Right cardiac atrium (tissue), 5 donors: ENCODE measurements around the gene CD1E. TPM values are rescaled to one million over a fixed set of nuclear protein-coding genes. Genes with fewer than 3 reads are reported as not detected.
A peak's percentile ranks its signal among the peaks of the same experiment; 100 is the strongest.
"Not testable (repeated sequence)": the region's sequence is repeated elsewhere in the genome, so short reads cannot be mapped to it uniquely, and the experiment has no call there.

ENCODE experiments used
- ATAC-seq, 2 donors: fragments of 200-7000 bp; cut with Tn5 transposase; one replicate each; pipeline versions ENCODE4 v1.8.0 to v1.9.1; 2020; ENCODE audit warnings: moderate library complexity in 2 of 2, mild to moderate bottlenecking in 1 of 2
- DNase-seq, 3 donors: peaks; one replicate each; pipeline ENCODE4 v3.0.0-alpha.2; 2020
- H3K27ac ChIP-seq: one replicate; pipeline ENCODE4 v1.5.1; 2013; ENCODE audit warnings: mild to moderate bottlenecking, low read length, control low read depth, moderate library complexity
- H3K27me3 ChIP-seq: one replicate; pipeline ENCODE4 v1.6.1; 2013; ENCODE audit not compliant: control insufficient read depth, insufficient read depth
- H3K4me1 ChIP-seq: one replicate; pipeline ENCODE4 v1.6.1; 2013; ENCODE audit warnings: low read length; ENCODE audit not compliant: control insufficient read depth, insufficient read depth
- H3K4me3 ChIP-seq: one replicate; pipeline ENCODE4 v1.5.1; 2013; ENCODE audit warnings: low read length, control low read depth
- H3K9me3 ChIP-seq: one replicate; pipeline ENCODE4 v1.6.1; 2013; ENCODE audit warnings: low read length; ENCODE audit not compliant: control insufficient read depth
- WGBS: extraction: QIAGEN DNeasy Blood & Tissue Kit; methylation state at CpG from one replicate; pipeline ENCODE4 v1.1.7; 2013; 5-methylcytosine and 5-hydroxymethylcytosine counted together
- intact Hi-C, 4 donors: fragments of 100-400 bp; cut with DNase I; formaldehyde crosslinking; loops; one replicate each; pipeline versions ENCODE4 v1.11.0 to v1.14.0; 2022 to 2023
- polyA plus RNA-seq: library from polyadenylated mRNA; stranded (reverse); fragments of 200-250 nt; gene quantifications from one replicate; pipeline ENCODE4 v1.2.3, GENCODE V29; 2013
- total RNA-seq, 4 donors: library from RNA; stranded (reverse); fragmentation: NEBNext Ultra II Directional; extraction: Animal tissue kit (Norgen Biotek cat#: 25700); gene quantifications; one replicate each; pipeline ENCODE4 v1.2.1, GENCODE V29; 2021
- donor health status: healthy with polysubstance abuse.
- donor health status: DM: no; HTN: yes; CAD: no.
- donor health status: DM: no; HTN: no; CAD: no.
- donor health status: DM: no; HTN: yes; CAD: no; lungs with severe emphysema.
- donor health status: DM: yes; HTN: yes; CAD: no.

The CD1E gene
- total and polyA plus RNA-seq, 5 donors, result 0.29 to 0.59 TPM; not detected in 3

GRCh38 chr1:158331481-158332150 lies 22.1 kb upstream of the CD1E start, which contains the start of gene CD1B:
Gene CD1B (minus strand): TSS chr1:158331531. CDS start chr1:158331423, 108 bp downstream.
- Histone ChIP-seq H3K27ac (no peak within 1 kb of the TSS), H3K9me3 (no peaks in the 10 kb centered on the region), H3K27me3 (no peaks in the 10 kb centered on the region), H3K4me1 (no peaks in the 10 kb centered on the region), H3K4me3 (no peak within 1 kb of the TSS)
- ATAC-seq (no peak), DNase-seq (no peak)
- intact Hi-C loops, result no loop called here
- WGBS, result 82% methylated on average over 2 of the region's 2 CpGs

GRCh38 chr1:158333405-158334155 lies 20.1 kb upstream of the CD1E start:
- no peak for ATAC-seq
- 63% methylated on average over 8 of the region's 8 CpGs for WGBS
- Histone ChIP-seq H3K27me3 (no peaks in the 10 kb centered on the region), H3K4me3 (no peak overlapping the region), H3K27ac (no peak overlapping the region), H3K4me1 (no peaks in the 10 kb centered on the region), H3K9me3 (no peaks in the 10 kb centered on the region)
- intact Hi-C loops, result no loop called here
- DNase-seq, result no peak

DNA sequence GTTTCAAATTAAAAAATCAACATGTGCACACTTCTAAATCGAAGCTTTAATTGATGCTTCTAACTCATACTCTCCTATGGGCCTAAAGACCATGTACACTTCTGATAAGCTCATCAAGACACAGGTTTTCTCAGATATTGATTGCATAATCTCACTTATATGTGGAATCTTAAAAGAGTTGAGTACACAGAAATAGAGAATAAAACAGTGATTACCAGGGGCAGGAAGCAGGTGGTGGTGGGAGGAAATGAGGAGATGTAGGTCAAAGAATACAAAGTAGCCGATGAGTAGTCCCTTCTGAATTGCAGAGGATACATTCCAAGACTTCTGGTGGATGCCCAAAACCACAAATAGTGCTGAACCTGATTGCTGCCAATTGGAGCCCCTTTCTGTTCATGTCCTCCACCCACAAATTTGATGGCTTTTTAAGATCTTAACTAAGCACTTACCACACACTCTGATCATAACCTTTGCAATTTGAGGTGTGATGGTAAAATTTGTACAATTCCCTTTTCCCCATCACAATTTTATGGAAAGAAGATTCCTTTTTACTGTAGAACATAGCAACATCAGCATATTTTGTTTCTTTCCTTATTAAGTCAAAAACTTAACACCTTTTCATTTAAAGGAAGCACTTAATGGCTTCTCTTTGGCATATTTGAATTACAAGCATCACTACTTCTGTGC lies 19.0 kb upstream of the CD1E start:
- Histone ChIP-seq H3K27me3 (no peaks in the 10 kb centered on the region), H3K4me3 (no peak overlapping the region), H3K4me1 (no peaks in the 10 kb centered on the region), H3K27ac (no peak overlapping the region), H3K9me3 (no peaks in the 10 kb centered on the region)
- DNase-seq (no peak), ATAC-seq (no peak)
- intact Hi-C loops, result no loop called here
- WGBS, result 51% methylated on average over 2 of the region's 2 CpGs

- ATAC-seq, result no peak
- no peaks in the 10 kb centered on the region for H3K9me3 ChIP-seq
- no peak for DNase-seq
These were observed 18.5 kb upstream of the CD1E start for GRCh38 chr1:158335213-158335532.

DNA sequence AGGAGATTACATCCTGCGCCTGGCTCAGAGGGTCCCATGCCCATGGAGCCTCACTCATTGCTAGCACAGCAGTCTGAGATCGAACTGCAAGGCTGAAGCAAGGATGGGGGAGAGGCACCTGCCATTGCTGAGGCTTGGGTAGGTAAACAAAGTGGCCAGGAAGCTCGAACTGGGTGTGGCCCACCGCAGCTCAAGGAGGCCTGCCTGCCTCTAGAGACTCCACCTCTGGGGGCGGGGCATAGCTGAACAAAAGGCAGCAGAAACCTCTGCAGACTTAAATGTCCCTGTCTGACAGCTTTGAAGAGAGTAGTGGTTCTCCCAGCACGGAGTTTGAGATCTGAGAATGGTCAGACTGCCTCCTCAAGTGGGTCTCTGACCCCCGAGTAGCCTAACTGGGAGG lies 17.3 kb upstream of the CD1E start:
- WGBS, result 71% methylated on average over 7 of the region's 7 CpGs
- H3K27ac ChIP-seq, H3K27me3 ChIP-seq, H3K4me3 ChIP-seq, H3K9me3 ChIP-seq, intact Hi-C loops, ATAC-seq, H3K4me1 ChIP-seq, DNase-seq: not testable (repeated sequence)

More at GRCh38 chr1:158335213-158335532, 18.5 kb upstream of the CD1E start:
- no peak overlapping the region for H3K27ac ChIP-seq
- H3K4me1 ChIP-seq, result no peaks in the 10 kb centered on the region
- no peaks in the 10 kb centered on the region for H3K27me3 ChIP-seq
- H3K4me3 ChIP-seq, result no peak overlapping the region
- intact Hi-C loops, result no loop called here

GRCh38 chr1:158348946-158349345 lies 4.7 kb upstream of the CD1E start:
- H3K27me3 ChIP-seq, H3K4me1 ChIP-seq, H3K27ac ChIP-seq, ATAC-seq, intact Hi-C loops, H3K4me3 ChIP-seq, H3K9me3 ChIP-seq: not testable (repeated sequence)
- DNase-seq, result peak in 1 of 3 donors; percentile 41
- WGBS, result 95% methylated on average over 24 of the region's 24 CpGs

- no peaks in the 10 kb centered on the region for H3K9me3 ChIP-seq
- intact Hi-C loops, result no loop called here
- no peak for ATAC-seq
- no peaks in the 10 kb centered on the region for H3K27me3 ChIP-seq
- WGBS, result 71% methylated on average over 2 of the region's 2 CpGs
- H3K27ac ChIP-seq, result no peak overlapping the region
- DNase-seq, result peak in 1 of 3 donors; percentile 40
- H3K4me1 ChIP-seq, result no peaks in the 10 kb centered on the region
- H3K4me3 ChIP-seq, result no peak overlapping the region
These were observed 561 bp downstream of the CD1E start for GRCh38 chr1:158354255-158354654.

DNA sequence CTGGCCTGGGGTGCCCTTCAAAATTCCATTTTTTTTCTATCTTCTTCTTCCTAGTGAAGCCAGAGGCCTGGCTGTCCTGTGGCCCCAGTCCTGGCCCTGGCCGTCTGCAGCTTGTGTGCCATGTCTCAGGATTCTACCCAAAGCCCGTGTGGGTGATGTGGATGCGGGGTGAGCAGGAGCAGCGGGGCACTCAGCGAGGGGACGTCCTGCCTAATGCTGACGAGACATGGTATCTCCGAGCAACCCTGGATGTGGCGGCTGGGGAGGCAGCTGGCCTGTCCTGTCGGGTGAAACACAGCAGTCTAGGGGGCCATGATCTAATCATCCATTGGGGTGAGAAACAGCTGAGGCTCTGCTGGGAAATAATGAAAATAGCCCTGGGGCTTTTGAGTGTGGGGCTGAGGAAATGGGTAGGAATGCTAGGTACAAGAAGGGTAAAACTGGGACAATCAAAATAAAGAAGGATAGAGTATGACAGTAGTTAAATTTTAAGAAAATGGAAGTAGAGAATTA lies 2.1 kb downstream of the CD1E start:
- intact Hi-C loops, result no loop called here
- H3K27ac ChIP-seq, result no peak overlapping the region
- H3K4me3 ChIP-seq, result no peak overlapping the region
- H3K9me3 ChIP-seq, result no peaks in the 10 kb centered on the region
- DNase-seq (no peak), ATAC-seq (no peak)
- no peaks in the 10 kb centered on the region for H3K4me1 ChIP-seq
- 85% methylated on average over 10 of the region's 10 CpGs for WGBS
- H3K27me3 ChIP-seq, result no peaks in the 10 kb centered on the region

GRCh38 chr1:158356616-158357015 lies 2.9 kb downstream of the CD1E start:
- intact Hi-C loops, result no loop called here
- Histone ChIP-seq H3K4me3 (no peak overlapping the region), H3K27ac (no peak overlapping the region), H3K9me3 (no peaks in the 10 kb centered on the region), H3K27me3 (no peaks in the 10 kb centered on the region), H3K4me1 (no peaks in the 10 kb centered on the region)
- ATAC-seq (no peak), DNase-seq (no peak)
- WGBS, result 66% methylated on average over 3 of the region's 3 CpGs

DNA sequence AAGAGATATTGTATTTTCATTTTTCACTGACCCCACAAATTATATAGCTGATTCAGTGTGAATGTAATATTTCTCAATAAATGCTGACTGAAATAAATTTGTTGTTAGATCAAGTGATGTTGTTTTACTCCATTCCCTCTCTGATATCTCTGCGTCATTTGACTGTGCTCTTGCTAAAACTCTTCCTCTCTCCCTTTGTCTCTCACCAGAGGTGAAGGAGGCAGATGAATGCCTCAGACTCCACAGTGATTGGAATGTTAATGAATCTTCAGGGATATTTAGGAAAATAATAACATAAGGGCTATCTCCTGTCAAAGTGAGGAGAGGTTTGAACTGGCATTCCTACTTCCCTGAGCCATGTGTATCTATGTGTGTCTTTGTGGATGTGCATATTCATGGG lies 3.7 kb downstream of the CD1E start:
- Histone ChIP-seq H3K27ac (no peak overlapping the region), H3K9me3 (no peaks in the 10 kb centered on the region), H3K4me1 (no peaks in the 10 kb centered on the region), H3K27me3 (no peaks in the 10 kb centered on the region), H3K4me3 (no peak overlapping the region)
- DNase-seq, result no peak
- intact Hi-C loops, result no loop called here
- 87% methylated on average over 1 of the region's 1 CpG for WGBS
- no peak for ATAC-seq

DNA sequence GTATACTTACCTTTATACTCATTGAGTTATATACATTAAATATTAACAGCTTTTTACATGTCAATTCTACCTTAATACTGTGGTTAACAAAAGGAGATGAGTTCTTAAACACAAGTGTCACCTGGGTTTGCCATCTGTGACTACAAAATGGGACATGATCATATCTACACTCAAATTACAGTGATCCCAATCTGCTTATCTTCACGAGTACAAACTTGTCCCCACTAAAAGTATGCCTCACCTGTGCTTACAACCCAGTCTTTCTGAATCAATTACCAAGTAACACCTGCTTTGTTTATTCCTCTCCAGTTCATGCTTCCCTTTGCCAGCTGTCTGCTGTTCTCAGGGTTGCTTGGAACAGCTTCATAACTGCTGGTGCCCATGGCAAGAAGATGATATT lies 8.8 kb downstream of the CD1E start:
- H3K9me3 ChIP-seq, result no peaks in the 10 kb centered on the region
- no peak overlapping the region for H3K4me3 ChIP-seq
- H3K4me1 ChIP-seq, result no peaks in the 10 kb centered on the region
- no peak overlapping the region for H3K27ac ChIP-seq
- no peak for ATAC-seq
- no peaks in the 10 kb centered on the region for H3K27me3 ChIP-seq
- no peak for DNase-seq
- intact Hi-C loops, result no loop called here
- 49% methylated on average over 1 of the region's 1 CpG for WGBS
